Suppressor macrophage treated with lipopolysaccharide for 4 hours (primary cell): ENCODE results near the gene FAM114A1.

ENCODE experiments used
- DNase-seq: peaks from one replicate; pipeline ENCODE4 v3.0.0-alpha.2; 2020

FAM114A1 gene

DNA sequence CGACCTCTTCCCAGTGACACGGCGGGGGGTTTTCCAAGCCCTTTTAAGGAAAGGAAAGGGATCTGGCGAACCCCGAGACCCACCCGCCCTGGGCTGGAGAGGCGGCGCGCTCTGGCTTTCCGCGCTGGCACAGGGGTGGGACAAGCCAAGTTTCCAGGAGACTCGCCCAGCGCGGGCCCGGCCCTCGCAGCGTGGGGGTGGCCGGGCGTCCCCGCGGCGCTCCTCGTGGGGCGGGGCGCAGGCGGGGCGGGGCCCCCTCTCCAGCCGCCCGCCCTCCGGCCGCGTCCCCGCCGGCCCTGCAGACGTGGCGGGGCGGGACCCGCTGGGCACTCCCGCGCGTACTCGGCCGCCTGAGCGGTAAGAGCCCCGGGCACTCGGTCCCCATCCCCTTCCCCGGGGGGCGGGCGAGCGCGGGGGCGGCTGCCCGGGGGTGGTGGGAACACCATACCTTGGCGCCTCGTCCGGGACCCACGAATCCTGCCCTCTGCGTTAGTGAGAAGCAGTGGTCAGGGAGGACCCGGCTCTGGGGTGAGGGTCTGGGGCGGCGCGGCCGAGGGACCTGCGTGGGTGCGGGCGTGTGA is at the start of gene FAM114A1:
Gene FAM114A1, plus strand, starts transcription at position 329 of the 581 bp plus-strand sequence. CDS start 10,273 bp downstream, outside the sequence.
- peak; percentile 87 for DNase-seq

DNA sequence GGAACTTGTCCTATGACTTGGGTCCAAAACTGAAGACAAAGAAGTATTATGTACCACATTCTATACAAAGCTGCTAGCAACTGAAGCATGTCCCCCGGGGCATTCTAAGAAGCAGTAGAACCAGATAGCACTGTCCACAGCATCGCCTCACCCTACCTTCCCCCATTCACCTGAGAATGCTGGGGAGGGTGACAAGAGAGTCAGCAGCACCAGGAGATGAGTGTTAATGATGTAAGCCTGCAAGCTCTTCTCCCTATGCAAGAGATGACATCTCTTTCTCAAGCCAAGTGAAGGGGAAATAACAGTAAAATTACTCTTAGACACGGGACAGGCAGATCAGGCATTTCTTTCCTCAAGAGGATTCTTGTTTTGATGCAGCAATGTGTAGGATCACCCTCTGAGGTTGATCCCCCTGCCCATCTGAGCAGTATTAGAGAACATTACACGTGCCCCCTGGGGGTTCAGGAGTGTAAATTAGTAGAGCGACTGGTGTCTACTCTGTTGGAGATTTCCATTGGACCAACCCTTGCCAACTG is 49.1 kb upstream of the FAM114A1 start:
- peak; percentile 70 for DNase-seq

DNA sequence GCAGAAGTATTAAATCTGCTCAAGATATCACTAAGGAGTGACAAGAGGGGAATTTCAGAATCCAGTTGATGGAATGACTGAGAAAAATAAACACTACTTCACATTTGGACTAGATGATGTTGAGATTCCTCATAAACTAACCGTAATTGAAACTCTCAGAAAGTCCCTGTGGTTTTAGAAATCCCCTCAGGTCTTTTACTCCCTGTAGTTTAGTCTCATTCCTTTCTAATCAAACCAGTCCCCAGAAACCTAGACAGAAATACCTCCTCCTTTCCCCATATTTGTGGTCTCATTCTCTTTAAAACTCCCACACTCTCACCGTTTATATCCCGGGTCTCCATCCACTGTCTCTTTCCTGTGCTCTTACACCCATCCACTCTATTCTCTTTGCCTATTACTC is 48.0 kb upstream of the FAM114A1 start:
- peak; percentile 69 for DNase-seq

DNA sequence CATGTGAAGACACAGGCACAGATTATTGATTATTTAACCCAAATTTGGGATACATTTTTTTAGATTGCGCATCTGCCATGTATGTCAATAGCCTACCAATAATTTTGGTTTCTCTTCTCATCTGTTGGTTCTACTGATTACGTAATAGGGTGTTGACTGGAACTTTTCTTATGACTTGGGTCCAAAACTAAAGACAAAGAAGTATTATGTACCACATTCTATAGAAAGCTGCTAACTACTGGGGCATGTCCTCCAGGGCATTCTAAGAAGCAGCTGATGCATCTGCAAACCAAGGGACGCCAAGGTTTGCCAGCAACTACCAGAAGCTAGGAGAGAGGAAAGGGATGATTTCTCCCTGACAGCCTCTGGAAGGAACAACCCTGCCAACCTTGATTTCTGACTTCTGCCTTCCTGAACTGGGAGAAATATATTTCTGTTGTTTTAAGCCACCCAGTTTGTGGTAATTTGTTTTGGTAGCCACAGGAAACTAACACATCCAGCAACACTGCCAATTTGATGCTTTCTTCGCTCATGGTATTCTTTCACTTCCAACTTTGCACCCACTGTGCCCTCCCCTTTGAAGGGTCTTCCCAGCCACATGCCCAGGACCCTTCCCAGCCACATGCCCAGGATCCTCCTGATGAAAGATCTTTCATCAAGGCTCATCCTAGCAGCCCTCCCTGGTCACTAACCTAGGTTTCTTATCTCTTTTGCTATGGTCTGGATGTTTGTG is 47.1 kb upstream of the FAM114A1 start:
- peak; percentile 46 for DNase-seq

DNA sequence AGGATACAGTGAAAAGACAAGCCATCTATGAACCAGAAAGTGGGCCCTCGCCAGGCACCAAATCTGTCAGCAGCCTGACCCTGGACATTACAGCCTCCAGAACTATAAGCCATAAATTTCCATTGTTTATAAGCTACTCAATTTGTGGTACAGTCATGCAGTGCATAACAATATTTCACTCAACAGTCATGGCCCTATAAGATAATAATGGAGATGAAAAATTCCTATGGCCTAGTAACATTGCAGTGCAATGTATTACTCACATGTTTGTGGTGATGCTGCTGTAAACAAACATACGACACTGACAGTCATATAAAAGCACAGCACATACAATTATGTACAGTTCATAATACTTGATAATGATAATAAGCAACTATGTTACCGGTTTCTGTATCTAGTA is 45.9 kb upstream of the FAM114A1 start:
- no peak for DNase-seq

DNA sequence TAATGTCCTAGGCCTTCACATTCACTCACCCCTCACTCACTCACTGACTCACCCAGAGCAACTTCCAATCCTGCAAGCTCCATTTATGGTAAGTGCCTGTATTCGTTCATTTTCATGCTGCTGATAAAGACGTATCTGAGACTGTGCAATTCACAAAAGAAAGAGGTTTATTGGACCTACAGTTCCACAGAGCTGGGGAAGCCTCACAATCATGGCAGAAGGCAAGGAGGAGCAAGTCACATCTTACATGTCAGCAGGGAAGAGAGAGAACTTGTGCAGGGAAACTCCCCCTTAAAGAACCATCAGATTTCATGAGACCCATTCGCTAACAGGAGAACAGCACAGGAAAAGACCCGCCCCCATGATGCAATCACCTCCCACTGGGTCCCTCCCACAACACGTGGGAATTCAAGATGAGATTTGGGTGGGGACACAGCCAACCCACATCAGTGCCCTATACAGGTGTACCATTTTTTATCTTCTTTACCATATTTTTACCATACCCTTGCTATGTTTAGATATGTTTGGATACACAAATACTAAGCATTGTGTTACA is 44.8 kb upstream of the FAM114A1 start:
- no peak for DNase-seq

DNA sequence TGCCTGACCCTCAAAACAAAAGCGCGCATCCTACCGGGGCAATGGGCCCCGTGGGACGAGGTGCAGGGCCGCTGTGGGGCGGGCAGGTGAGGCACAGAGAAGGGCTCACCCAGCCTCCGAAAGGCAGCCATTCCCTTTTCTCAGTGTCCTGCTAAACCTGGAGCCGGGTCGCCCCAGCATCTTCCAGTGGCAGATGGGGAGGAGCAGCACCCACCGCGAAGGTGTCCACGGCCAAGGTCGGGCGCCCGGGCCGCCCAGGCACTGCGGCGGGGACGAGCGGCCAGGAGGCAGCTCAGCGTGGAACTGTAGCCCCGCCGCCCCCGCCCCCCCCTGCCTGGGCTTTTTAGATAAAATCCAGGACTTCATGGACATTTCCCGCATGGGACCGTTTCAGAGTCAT is 43.8 kb upstream of the FAM114A1 start:
- no peak for DNase-seq

DNA sequence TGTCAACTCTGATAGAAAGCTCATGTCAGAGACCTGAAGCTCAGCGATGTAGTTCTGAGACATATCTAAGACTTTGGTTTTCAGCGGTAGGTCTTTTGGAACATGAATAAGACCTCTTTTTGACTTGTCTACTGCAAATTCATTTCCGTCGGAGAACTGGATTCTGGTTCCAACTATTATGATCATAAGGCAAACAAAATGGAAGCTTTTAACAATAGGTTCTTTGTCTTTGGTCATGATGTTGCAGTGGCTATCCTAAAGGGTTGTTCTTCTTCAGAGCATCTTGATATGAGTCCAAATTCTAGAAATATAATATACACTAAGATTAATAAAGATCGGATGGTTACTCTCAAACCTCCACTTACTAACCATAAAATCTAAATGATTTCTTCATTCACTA is 38.4 kb upstream of the FAM114A1 start:
- DNase-seq, result no peak

DNA sequence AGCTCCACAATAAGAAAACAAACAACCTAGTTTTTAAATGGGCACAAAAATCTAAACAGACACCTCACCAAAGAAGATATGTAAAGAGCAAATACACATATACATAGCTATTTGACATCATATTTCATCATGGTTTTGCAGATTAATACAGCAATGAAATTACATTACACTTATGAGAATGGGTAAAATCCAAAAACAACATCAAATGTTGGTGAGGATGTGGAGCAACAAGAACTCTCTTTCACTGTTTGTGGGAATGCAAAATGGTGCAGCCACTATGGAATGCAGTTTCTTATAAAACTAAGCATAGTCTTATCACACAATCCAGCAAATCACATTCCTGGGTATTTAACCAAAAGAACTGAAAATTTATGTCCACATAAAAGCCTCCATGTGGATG is 36.0 kb upstream of the FAM114A1 start:
- DNase-seq, result no peak

DNA sequence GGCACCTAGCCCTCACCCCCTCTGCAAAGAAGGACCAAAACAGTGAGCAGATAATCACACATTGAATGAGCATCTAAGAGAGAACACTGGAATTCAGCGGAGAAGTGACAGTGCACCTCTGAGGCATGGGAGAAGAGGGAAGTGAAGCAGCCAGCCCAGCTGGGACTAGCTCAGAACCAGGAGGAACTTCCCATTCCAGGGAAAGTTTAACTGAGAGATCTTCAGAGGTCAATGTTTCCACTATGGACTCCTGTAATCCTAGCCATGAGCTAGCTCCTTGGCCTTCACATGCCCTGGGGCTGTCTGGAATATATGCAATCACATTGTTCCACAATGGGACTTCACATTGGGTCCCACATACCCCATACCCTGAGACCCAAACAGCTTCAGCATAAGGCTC is 35.4 kb upstream of the FAM114A1 start:
- DNase-seq, result peak; percentile 38

DNA sequence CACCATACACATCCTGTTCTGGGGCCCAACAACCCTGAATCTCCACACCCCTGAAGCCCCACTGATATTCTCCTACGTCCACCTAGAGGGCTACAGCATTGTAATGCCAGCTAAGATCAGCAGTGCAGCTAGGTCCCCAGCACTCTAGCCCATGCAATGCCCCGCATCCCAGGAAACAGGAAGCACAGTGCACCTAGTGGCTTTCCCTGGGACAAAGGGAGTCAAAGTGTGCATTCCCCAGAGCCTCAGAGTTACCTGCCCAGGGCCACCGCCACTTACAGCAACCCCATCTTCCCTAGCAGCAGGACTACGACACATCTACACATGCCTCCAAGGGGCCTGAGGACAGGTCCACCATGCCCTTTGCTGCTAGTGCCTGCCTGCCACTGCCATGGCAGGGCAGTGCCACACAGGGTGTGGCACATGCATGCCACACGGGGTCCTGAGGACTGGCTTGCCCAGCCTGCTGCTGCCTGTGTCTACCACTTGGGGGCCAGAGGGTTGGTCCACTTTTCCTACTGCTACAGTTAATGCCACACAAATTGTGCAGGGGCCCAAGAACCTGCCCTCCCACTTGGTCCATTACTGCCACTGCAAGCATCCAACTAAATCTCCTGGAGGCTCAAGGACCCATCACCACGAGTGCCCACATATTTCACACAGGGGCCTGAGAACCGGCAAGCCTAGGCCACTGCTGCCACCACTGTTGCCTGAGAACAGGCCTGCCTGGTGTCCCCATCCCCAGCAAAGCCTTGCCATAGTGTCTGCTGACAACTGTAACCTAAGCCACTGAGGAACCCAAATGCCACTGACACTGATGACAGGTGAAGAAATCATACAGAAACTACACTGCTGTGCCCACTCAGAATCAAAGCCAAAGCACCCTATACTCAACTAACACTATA is 34.7 kb upstream of the FAM114A1 start:
- DNase-seq, result no peak

DNA sequence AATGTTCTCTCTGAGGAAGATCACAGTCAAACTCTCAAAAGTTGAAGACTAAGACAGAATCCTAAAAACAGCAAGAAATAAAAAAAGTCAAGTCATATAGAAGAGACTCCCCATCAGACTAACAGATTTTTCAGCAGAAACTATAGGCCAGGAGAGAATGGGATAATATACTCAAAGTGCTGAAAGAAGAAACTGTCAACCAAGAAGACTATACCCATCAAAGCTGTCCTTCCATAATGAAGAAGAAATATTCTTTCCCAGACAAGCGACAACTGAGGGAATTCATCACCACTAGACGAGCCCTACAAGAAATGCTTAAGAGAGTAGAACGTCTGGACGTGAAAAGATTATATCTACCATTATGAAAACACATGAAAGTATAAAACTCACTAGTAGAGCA is 33.0 kb upstream of the FAM114A1 start:
- no peak for DNase-seq

DNA sequence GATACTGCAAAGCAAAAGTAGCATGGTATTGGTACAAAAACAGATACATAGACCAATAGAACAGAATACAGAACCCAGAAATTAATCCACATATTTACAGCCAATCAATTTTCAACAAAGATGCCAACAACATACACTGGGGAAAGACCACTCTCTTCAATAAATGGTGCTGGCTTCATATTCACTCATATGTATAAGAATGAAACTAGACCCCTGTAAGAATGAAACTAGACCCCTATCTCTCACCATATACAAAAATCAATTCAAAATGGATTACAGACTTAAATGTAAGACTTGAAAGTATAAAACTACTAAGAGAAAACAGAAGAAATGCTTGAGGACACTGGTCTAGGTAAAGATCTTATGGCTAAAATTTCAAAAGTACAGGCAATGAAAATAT is 30.3 kb upstream of the FAM114A1 start:
- DNase-seq, result no peak

DNA sequence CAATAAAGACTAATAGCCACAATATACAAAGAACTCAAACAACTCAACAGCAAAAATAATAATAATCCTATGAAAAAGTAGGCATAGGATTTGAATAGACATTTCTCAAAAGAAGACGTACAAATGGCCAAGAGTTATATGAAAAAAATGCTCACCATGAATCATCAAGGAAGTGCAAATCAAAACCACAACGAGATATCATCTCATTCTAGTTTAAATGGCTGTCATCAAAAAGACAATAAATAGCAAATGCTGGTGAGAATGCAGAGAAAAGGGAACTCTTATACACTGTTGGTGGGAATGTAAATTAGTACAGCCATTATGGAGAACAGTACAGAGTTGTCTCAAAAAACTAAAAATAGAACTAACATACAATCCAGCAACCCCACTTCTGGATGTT is 29.8 kb upstream of the FAM114A1 start:
- DNase-seq, result peak; percentile 39

DNA sequence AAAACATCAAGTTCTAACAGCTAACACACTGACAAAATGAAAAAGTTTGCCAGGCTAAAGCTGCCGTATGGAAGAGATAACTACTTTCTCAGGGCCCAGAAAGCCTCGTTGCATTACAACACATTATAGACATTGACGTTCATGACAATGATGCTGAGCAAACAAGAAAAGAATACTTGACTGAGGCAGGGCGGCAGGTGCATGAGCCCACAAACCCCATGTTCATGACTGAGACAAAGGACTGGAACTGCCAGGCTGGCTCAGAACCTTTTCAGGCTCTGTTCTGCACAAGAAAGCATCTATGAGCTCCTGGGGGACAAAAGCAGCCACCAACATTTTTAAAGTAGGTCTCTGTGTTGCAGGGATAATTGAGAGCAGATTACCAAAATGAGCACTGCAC is 24.6 kb upstream of the FAM114A1 start:
- DNase-seq, result no peak

DNA sequence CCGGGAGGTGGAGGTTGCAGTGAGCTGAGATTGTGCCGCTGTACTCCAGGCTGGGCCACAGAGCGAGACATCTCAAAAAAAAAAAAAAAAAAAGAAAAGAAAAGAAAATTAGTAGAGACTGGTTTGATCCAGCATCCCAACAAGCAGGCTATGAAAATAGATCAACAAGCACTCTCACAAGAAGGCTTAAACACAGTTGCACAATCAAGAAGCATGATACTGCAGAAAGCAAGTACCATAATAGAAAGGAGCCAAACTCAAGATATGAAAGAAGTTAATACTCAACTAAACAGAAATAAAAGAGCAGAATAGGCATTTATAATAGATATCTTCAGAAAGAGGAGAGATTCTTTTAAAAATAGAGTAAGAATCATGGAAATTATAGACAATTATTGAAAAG is 21.6 kb upstream of the FAM114A1 start:
- DNase-seq, result no peak

DNA sequence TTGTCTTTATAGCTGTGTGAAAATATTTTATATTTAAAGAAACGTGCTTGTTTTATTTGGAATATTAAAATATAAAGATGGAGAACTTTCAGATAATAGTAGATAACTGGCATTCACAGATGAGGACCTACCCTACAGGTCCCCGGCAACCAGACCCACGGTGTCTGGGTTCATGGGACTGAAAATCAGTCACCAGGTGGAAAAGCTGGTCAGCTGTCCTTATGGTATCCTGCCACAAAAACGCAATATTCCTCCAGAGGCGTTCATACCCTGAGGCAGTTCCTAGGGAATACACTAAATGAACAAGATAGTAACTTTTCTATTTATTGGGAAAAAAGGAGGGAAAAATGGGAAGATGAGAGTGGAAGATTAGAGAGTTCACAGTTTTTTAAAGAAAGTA is 12.1 kb upstream of the FAM114A1 start:
- no peak for DNase-seq

DNA sequence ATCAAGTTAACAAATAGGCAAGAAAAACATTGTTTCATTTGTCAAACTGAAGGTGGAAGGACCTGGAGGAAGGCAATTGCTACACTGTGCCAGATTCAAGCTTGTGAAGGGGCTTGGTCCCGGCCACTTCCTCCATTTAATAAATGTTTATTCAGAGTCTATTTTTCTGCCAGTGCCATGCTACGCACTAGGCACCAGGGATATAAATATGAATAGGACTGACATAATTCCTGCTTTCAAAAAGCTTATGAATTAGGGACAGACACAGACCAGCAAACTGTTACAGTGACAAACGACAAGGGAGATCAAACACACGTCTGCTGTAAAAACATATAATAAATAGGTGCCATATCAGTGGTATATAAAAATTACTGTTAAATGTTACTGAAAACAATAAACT is 11.6 kb upstream of the FAM114A1 start:
- DNase-seq, result peak; percentile 62

DNA sequence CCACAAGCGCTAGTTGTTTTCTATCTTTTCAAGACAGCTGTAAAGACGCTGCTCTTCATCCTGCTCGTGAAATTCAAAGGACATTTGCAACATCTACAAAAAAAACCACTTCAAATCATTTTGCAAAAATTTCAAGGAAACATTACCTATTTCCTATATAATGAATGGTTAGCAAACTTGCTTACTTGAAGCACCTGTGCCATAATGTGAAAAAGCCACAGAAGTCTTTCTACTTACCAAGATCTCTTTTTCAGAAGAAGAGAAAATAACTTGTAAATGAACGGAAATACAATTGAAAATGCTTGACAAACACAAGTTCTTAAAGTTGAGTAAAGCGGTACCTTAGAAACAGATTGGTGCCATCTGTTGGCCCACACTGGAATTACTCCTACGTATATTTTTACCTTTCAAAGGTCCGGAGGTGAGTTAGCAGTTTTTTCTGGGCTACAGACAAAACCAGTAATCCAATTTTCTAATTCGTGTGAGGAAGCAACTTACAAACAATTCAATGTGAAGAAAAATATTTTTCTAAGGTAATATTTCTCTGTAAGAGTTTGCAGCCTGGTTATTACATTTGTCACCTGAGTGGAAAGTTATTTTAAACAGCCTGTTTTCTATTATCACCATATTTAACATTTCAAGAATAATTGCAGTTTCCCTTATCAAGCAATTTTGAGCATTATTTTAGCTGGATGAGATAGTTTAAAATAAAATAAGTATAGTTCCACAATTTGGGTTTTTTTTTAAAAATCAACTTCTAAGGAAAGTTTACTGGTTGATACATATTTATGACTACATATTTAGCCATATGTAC is 10.9 kb upstream of the FAM114A1 start, which contains the start of gene TLR6:
Gene TLR6, minus strand, starts transcription at position 294 of the 814 bp plus-strand sequence. CDS start 27,344 bp downstream, outside the sequence.
- DNase-seq, result peak; percentile 77

DNA sequence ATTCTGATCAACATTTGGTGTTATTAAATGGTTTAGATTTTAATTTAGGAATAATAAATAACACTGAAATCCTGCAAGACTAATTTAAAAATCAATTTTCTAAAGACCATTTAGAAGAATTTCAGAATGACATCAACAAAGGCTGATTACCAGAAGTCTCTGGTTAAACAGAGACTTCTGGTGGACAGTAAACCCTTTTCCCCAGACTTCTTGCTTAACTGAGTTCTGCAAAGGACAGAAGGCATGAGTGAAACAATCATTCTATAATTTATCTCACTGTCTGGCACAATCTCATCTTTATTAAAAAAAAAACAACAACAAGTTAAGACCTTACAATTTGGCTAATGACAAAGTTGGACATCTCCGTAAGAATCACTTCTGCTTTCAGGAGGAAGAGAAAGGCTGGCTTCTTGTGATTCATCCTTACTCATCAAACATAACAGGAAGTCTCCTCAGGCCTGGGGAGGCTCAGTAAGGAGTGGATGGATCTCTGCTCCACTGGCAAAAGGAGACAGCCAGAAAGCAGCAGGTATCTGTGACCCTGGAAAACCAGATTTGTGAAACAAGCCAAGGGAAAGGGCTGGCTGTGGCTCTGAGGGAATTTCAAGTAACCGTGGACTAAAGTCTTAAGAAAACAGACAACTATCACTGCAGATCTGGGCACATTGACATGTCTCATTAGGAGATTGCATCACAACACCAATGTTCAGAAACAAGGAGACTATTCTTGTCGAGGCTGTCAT is 10.1 kb upstream of the FAM114A1 start:
- peak; percentile 94 for DNase-seq

DNA sequence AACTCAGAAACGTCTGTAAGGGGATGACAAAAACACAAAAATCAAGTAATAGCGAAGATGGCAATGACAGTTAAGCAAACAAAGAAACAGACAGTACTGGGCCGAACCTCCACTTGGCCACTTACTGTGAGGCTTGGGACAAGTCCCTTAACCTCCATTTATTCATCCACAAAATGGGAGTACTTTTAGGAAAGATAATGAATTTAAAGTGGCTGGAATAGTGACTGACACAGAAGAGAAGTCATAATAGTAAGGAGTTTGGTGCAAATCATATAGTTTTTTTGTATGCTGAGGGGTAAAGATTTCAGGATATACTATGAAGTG is 9.5 kb upstream of the FAM114A1 start:
- DNase-seq, result no peak

DNA sequence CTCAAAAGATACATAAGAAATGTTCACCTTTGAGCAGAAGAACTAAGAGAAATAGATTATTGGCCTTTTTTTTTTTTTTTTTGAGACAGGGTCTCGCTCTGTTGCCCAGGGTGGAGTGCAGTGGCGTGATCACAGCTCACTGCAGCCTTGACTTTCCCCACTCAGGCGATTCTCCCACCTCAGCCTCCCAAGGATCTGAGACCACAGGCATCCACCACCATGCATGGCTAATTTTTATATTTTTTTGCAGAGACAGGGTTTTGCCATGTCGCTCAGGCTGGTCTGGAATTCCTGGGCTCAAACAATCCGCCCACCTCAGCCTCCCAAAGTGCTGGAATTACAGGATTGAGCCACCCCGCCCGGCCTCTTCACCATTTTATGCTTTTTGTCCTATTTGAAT is 8.1 kb upstream of the FAM114A1 start:
- no peak for DNase-seq
